GM12874 (cell line): ENCODE data around the gene IGF2BP1.

Experiments
- TF ChIP-seq, protein P1 (sequence below): IDR thresholded peaks from 2 replicates; pipeline ENCODE4 v1.5.1; 2011; ENCODE audit warnings: low read depth, mild to moderate bottlenecking, control low read depth, low read length, moderate library complexity; ENCODE audit not compliant: insufficient read depth

The IGF2BP1 gene

GRCh38 chr17:49071106-49071505 is 73.9 kb downstream of the IGF2BP1 start:
- TF ChIP-seq, protein P1, sequence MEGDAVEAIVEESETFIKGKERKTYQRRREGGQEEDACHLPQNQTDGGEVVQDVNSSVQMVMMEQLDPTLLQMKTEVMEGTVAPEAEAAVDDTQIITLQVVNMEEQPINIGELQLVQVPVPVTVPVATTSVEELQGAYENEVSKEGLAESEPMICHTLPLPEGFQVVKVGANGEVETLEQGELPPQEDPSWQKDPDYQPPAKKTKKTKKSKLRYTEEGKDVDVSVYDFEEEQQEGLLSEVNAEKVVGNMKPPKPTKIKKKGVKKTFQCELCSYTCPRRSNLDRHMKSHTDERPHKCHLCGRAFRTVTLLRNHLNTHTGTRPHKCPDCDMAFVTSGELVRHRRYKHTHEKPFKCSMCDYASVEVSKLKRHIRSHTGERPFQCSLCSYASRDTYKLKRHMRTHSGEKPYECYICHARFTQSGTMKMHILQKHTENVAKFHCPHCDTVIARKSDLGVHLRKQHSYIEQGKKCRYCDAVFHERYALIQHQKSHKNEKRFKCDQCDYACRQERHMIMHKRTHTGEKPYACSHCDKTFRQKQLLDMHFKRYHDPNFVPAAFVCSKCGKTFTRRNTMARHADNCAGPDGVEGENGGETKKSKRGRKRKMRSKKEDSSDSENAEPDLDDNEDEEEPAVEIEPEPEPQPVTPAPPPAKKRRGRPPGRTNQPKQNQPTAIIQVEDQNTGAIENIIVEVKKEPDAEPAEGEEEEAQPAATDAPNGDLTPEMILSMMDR = no peak

GRCh38 chr17:49074851-49075540 is 77.8 kb downstream of the IGF2BP1 start:
- TF ChIP-seq, protein P1 = no peak

DNA sequence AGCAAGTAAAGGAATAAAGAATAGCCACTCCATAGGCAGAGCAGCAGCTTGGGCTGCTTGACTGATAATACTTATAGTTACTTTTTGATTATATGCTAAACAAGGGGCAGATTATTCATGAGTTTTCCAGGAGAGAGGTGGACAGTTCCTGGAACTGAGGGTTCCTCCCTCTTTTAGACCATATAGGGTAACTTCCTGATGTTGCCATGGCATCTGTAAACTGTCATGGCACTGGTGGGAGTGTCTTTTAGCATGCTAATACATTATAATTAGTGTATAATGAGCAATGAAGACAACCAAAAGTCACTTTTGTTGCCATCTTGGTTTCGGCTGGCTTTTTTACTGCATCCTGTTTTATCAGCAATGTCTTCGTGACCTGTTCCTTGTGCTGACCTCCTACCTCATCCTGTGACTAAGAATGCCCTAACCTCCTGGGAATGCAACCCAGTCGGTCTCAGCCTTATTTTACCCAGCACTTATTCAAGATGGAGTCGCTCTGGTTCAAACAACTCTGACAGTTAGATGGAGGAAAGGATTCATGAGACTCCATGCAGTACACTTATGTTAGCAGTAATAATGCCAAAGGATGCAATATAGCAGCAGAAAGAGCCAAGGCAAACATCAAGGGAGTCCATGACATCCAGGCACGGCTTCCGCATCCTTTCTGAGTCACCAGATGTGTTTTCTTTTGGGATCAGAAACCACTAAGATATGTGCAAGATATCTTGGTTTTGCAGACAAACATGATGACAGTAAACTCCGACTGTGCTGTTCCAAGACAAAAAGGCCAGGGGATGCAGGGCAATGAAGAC is 79.6 kb downstream of the IGF2BP1 start:
- TF ChIP-seq, protein P1 = no peak

DNA sequence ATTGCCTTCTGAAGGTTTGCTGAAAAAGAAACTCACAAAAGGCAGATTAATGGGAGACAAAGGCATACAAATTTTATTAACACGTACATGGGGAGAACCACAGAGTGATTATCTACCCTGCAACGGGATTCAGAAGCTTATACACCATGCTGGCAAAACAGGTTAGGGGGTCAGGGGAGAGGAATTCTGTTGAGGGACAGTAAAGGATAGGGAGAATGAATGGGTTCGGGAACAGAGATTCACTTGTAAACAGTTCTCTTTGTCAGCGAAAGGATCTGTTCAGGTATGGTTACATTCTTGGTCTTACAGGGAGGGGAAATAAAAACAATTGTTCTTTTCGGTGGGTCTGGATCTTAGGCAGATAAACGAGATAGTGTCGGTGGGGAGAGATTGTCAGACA is 81.1 kb downstream of the IGF2BP1 start:
- TF ChIP-seq, protein P1 = no peak

DNA sequence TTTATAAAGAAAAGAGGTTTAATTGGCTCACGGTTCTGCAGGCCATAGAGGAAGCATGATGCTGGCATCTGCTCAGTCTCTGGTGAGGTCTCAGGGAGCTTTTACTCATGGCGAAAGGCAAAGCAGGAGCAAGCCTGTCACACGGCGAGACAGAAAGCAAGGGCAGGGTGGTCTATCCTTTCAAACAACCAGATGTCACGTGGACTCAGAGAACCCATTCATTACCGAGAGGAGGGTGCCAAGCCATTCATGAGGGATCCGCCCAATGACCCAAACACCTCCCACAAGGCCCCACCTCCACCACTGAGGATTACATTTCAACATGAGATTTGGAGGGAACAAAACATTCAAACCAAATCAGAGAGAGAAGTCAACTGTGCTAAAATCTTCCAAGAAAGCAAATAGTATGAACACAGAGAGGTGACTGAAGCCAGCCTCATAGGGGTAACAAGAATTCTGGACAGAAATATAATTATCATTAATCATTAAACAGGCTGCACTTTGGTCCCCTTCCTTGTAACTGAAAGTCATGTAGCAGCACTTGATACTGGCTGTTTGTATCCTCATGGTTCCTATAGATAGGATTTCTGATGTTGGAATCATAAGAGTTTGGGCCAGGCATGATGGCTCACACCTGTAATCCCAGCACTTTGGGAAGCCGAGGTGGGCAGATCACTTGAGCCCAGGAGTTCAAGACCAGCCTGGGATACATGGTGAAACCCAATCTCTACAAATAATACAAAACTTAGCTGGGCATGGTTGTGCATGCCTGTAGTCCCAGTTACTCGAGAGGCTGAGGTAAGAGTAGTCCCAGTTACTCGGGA is 82.9 kb downstream of the IGF2BP1 start:
- TF ChIP-seq, protein P1 = no peak

DNA sequence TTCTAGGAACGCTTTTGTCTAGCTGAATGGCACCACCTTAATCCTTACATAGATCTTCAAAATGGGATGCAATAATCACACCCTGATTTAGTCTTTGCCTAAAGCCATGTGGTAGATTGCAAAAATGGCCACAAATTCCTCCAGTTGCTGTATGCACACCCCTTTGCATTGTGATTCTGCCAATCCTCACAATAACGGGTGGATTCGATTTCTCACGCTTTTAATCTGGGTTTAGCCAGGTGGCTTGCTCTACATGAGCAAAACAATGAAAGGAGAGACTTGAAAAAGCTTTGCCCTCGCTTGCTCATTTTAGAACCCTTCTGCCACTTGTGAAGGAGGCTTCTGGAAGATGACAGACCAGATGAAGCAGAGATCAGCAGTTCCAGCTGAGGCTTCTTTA is 85.0 kb downstream of the IGF2BP1 start:
- TF ChIP-seq, protein P1 = no peak
